B cell (primary cell): ENCODE results near the gene KCNK4. TPM values are rescaled to one million over a fixed set of nuclear protein-coding genes. Genes with fewer than 3 reads are reported as not detected.

ENCODE experiments used
- ATAC-seq: fragments of 200-7000 bp; cut with Tn5 transposase; one replicate; pipeline ENCODE4 v1.10.0; 2021; ENCODE audit warnings: low read depth, mild to moderate bottlenecking, moderate number of reproducible peaks, moderate library complexity
- CTCF ChIA-PET: fragments of 350-600 bp; sonication (Branson Sonifier 250); formaldehyde crosslinking; loops from one replicate; lab custom pipeline; 2021; ENCODE audit warnings: antibody characterized with exemption, inconsistent platforms; lab: Charles Lee
- POLR2A ChIA-PET: fragments of 350-600 bp; sonication (Branson Sonifier 250); formaldehyde crosslinking; loops from one replicate; lab custom pipeline; 2021; ENCODE audit warnings: antibody characterized with exemption; lab: Charles Lee
- DNase-seq: peaks from one replicate; pipeline ENCODE4 v3.0.0; 2013
- H2AFZ ChIP-seq: 2 replicates; pipeline ENCODE4 v1.6.1; 2012; ENCODE audit warnings: mild to moderate bottlenecking, low read depth, low read length; ENCODE audit not compliant: insufficient read depth, poor library complexity, severe bottlenecking
- H3K27ac ChIP-seq, 2 donors: 1 replicate in 1 of 2; 2 replicates in 1 of 2; pipeline ENCODE4 v1.5.1; 2012 to 2013; ENCODE audit warnings: low read length in 2 of 2, mild to moderate bottlenecking in 2 of 2, moderate library complexity in 1 of 2
- H3K27me3 ChIP-seq, 4 experiments: fragments of 200-600 bp in 1 of 4; sonication (generic) in 1 of 4; replicated peaks in 1 of 4; 1 replicate in 2 of 4; 2 replicates in 2 of 4; pipeline versions ENCODE4 v1.6.1 to v1.7.0; 2013 to 2016; ENCODE audit warnings: low read length in 3 of 4, mild to moderate bottlenecking in 2 of 4, mixed read lengths in 1 of 4, moderate library complexity in 1 of 4; ENCODE audit not compliant: insufficient read depth in 4 of 4, control insufficient read depth in 3 of 4; ENCODE audit errors: control extremely low read depth in 1 of 4
- H3K36me3 ChIP-seq, 2 experiments: replicated peaks in 1 of 2; 1 replicate in 1 of 2; 2 replicates in 1 of 2; pipeline versions ENCODE4 v1.6.1 to v1.7.1; 2013; ENCODE audit warnings: low read length in 1 of 2; ENCODE audit not compliant: insufficient read depth in 2 of 2, control insufficient read depth in 1 of 2; ENCODE audit errors: control extremely low read depth in 1 of 2, extremely low read depth in 1 of 2
- H3K4me1 ChIP-seq, 2 donors: fragments of 200-600 bp in 1 of 2; sonication (generic) in 1 of 2; 1 replicate in 1 of 2; 2 replicates in 1 of 2; pipeline versions ENCODE4 v1.5.1 to v1.6.1; 2013 to 2017; ENCODE audit warnings: low read length in 2 of 2; ENCODE audit not compliant: control insufficient read depth in 2 of 2, insufficient read depth in 2 of 2
- H3K4me2 ChIP-seq: replicated peaks from 2 replicates; pipeline ENCODE3; 2012; ENCODE audit warnings: mild to moderate bottlenecking, low read depth, low read length; ENCODE audit not compliant: poor library complexity, severe bottlenecking
- H3K4me3 ChIP-seq, 5 experiments: fragments of 200-600 bp in 1 of 5; sonication (generic) in 1 of 5; 1 replicate in 3 of 5; 2 replicates in 2 of 5; pipeline versions ENCODE4 v1.5.1 to v1.7.0; 2011 to 2016; ENCODE audit warnings: low read length in 4 of 5, mild to moderate bottlenecking in 4 of 5, low read depth in 2 of 5, control low read depth in 1 of 5, moderate library complexity in 1 of 5; ENCODE audit not compliant: insufficient read depth in 1 of 5; ENCODE audit errors: control extremely low read depth in 1 of 5, extremely low read depth in 1 of 5
- H3K79me2 ChIP-seq: fragments of 200-600 bp; sonication (generic); one replicate; pipeline ENCODE4 v1.6.0; 2016; ENCODE audit warnings: low read length; ENCODE audit not compliant: control insufficient read depth, insufficient read depth
- H3K9ac ChIP-seq: fragments of 200-600 bp; sonication (generic); 2 replicates; pipeline ENCODE4 v1.6.1; 2017; ENCODE audit warnings: mild to moderate bottlenecking, low read length, moderate library complexity
- H3K9me3 ChIP-seq, 3 donors: one replicate each; pipeline versions ENCODE4 v1.6.1 to v1.7.1; 2013; ENCODE audit warnings: low read length in 2 of 3; ENCODE audit not compliant: control insufficient read depth in 2 of 3, insufficient read depth in 1 of 3; ENCODE audit errors: control extremely low read depth in 1 of 3
- H4K20me1 ChIP-seq: 2 replicates; pipeline ENCODE4 v1.6.0; 2012; ENCODE audit warnings: mild to moderate bottlenecking, low read length; ENCODE audit not compliant: insufficient read depth, control insufficient read depth, poor library complexity, severe bottlenecking
- H3K27ac Mint-ChIP-seq: one replicate; pipeline ENCODE4 v1.8.0; 2021; ENCODE audit warnings: mixed read lengths
- H3K27me3 Mint-ChIP-seq: one replicate; pipeline ENCODE4 v1.8.0; 2021; ENCODE audit warnings: mixed read lengths
- H3K4me1 Mint-ChIP-seq: one replicate; pipeline ENCODE4 v1.8.0; 2021; ENCODE audit warnings: mixed read lengths
- H3K4me3 Mint-ChIP-seq: one replicate; pipeline ENCODE4 v1.8.0; 2021; ENCODE audit warnings: mixed read lengths
- H3K9me3 Mint-ChIP-seq: one replicate; pipeline ENCODE4 v1.8.0; 2022; ENCODE audit warnings: mixed read lengths; ENCODE audit not compliant: insufficient read depth
- CTCF ChIP-seq: fragments of 200-600 bp; IDR thresholded peaks from one replicate; pipeline ENCODE4 v1.8.0; 2022; ENCODE audit warnings: antibody characterized with exemption, mild to moderate bottlenecking
- EZH2 ChIP-seq: IDR thresholded peaks from 2 replicates; pipeline ENCODE4 v1.6.1; 2012; ENCODE audit warnings: borderline replicate concordance, low read depth, mild to moderate bottlenecking, moderate library complexity, low read length; ENCODE audit not compliant: insufficient read depth, poor library complexity, severe bottlenecking
- WGBS: methylation state at CpG from one replicate; pipeline ENCODE4 v1.1.5; 2013; ENCODE audit warnings: missing lambda C conversion rate; ENCODE audit not compliant: insufficient coverage; 5-methylcytosine and 5-hydroxymethylcytosine counted together
- intact Hi-C: fragments of 100-400 bp; cut with micrococcal nuclease; formaldehyde crosslinking; loops from one replicate; pipeline ENCODE4 v1.10.0; 2022
- polyA plus RNA-seq: library from polyadenylated mRNA; depleted of rRNA; stranded (reverse); fragments of >200 nt; gene quantifications from 2 replicates; pipeline ENCODE4 v1.2.3, GENCODE V29; 2012
- total RNA-seq, 2 donors: library from RNA; stranded (reverse); fragments of 120-200 nt in 1 of 2; gene quantifications; 1 replicate in 1 of 2; 2 replicates in 1 of 2; pipeline versions ENCODE4 v1.2.3 to v1.2.4, GENCODE V29; 2013 to 2022

Gene KCNK4
- total and polyA plus RNA-seq, 2 donors (not counting 1 experiment from before 2014, with no cell fraction given) = 0.32 TPM; not detected in 1

GRCh38 chr11:64349025-64349387, 57.9 kb downstream of the KCNK4 start:
- Histone ChIP-seq H3K36me3 (peaks cover 4 to 32% of the 10 kb centered on the region in 2 experiments), H3K4me2 (no peak overlapping the region), H3K4me3 (no peak overlapping the region), H3K27me3 (no peaks in the 10 kb centered on the region), H4K20me1 (peaks cover 22% of the 10 kb centered on the region), H3K27ac (no peak overlapping the region), H3K4me1 (peaks cover 0 to under 1% of the 10 kb centered on the region in 2 donors), H3K79me2 (peaks cover 4% of the 10 kb centered on the region), H3K9me3 (no peaks in the 10 kb centered on the region), H3K9ac (no peak overlapping the region), H2AFZ (no peak overlapping the region)
- ChIA-PET CTCF (interaction anchor here (1.4 to 3.7 kb wide), 2 partner anchors 16 to 32 kb away, joined by 3 to 16 read pairs; partner anchors contain the start of genes PRDX5 and TRMT112), POLR2A (interaction anchor here (0.6 to 1.7 kb wide), 3 partner anchors 31 to 383 kb away, joined by 3 to 8 read pairs (median 7); partner anchors contain the start of genes PRDX5 and TRMT112)
- peaks cover 3% of the 10 kb centered on the region for H3K4me1 Mint-ChIP-seq
- TF ChIP-seq EZH2 (no peak), CTCF (no peak)
- DNase-seq (no peak), ATAC-seq (no peak)
- H3K27me3 Mint-ChIP-seq = no peaks in the 10 kb centered on the region
- intact Hi-C loops = no loop called here
- H3K27ac Mint-ChIP-seq = no peak overlapping the region
- H3K9me3 Mint-ChIP-seq = no peaks in the 10 kb centered on the region
- H3K4me3 Mint-ChIP-seq = no peak overlapping the region
- WGBS = 99% methylated on average over 6 of the region's 7 CpGs

- WGBS = 97% methylated on average over 11 of the region's 11 CpGs
- Histone ChIP-seq H3K79me2 (peaks cover 3% of the 10 kb centered on the region), H4K20me1 (peaks cover 22% of the 10 kb centered on the region), H3K4me3 (no peak overlapping the region), H3K9me3 (no peaks in the 10 kb centered on the region), H3K4me1 (peaks cover 0 to 4% of the 10 kb centered on the region in 2 donors), H3K9ac (no peak overlapping the region), H3K36me3 (peaks cover 4 to 28% of the 10 kb centered on the region in 2 experiments), H3K4me2 (no peak overlapping the region), H2AFZ (no peak overlapping the region), H3K27ac (no peak overlapping the region), H3K27me3 (no peaks in the 10 kb centered on the region)
- Mint-ChIP-seq H3K4me3 (no peak overlapping the region), H3K27me3 (no peaks in the 10 kb centered on the region), H3K27ac (no peak overlapping the region), H3K4me1 (peaks cover 3% of the 10 kb centered on the region), H3K9me3 (no peaks in the 10 kb centered on the region)
- ATAC-seq (no peak), DNase-seq (no peak)
- CTCF ChIA-PET = interaction anchor here (1.4 to 3.7 kb wide), 2 partner anchors 17 to 32 kb away, joined by 3 to 16 read pairs; partner anchors contain the start of genes PRDX5 and TRMT112
- TF ChIP-seq CTCF (no peak), EZH2 (no peak)
- intact Hi-C loops = no loop called here
- POLR2A ChIA-PET = interaction anchor here (0.6 to 1.7 kb wide), 3 partner anchors 32 to 383 kb away, joined by 3 to 8 read pairs (median 7); partner anchors contain the start of genes PRDX5 and TRMT112
Observed at GRCh38 chr11:64349404-64349803, 58.3 kb downstream of the KCNK4 start.
